HCT116 (cell line): ENCODE data around the gene SLC15A5. TPM values are rescaled to one million over a fixed set of nuclear protein-coding genes. Genes with fewer than 3 reads are reported as not detected.

ENCODE experiments used
- ATAC-seq: fragments of 200-7000 bp; cut with Tn5 transposase; 2 replicates; pipeline ENCODE4 v1.9.1; 2020; ENCODE audit warnings: mild to moderate bottlenecking, moderate library complexity
- BruUV-seq: library from RNA; stranded (reverse); fragments of 400-500 nt; replicated peaks from 2 replicates; lab custom pipeline; 2021; lab: Mats Ljungman, UMichigan
- CTCF ChIA-PET: fragments of 300-600 bp; sonication (Branson Sonifier 250); formaldehyde crosslinking; loops from one replicate; lab custom pipeline; 2021; ENCODE audit warnings: antibody characterized with exemption; lab: Charles Lee
- POLR2A ChIA-PET: fragments of 300-600, 350-600 bp; sonication (Branson Sonifier 250); formaldehyde crosslinking; loops from one replicate; lab custom pipeline; 2021; ENCODE audit warnings: antibody characterized with exemption; lab: Charles Lee
- RAD21 ChIA-PET, 2 experiments: fragments of 300-600 bp; sonication (Branson Sonifier 250); formaldehyde crosslinking; loops; one replicate each; lab custom pipeline; 2023; ENCODE audit warnings: low total read pairs in 2 of 2; ENCODE audit not compliant: uncharacterized antibody in 2 of 2, unreplicated experiment in 2 of 2, low non-redundant PET in 1 of 2; lab: Charles Lee
- DNase-seq: peaks from one replicate; pipeline ENCODE4 v3.0.0-alpha.2; 2010; ENCODE audit warnings: low read depth, low spot score
- H2AFZ ChIP-seq: fragments of 200-600 bp; shearing (Covaris generic), sonication (generic); 2 replicates; pipeline ENCODE4 v1.6.1; 2017; ENCODE audit warnings: low read depth, mixed run types, mixed read lengths, antibody characterized with exemption, low read length; ENCODE audit not compliant: poor library complexity, severe bottlenecking
- H3K27ac ChIP-seq: 2 replicates; pipeline ENCODE4 v1.5.1; 2012; ENCODE audit warnings: low read depth, low read length
- H3K27me3 ChIP-seq: fragments of 200-600 bp; sonication (generic); 2 replicates; pipeline ENCODE4 v1.6.1; 2016; ENCODE audit warnings: mixed run types, low read length, mixed read lengths; ENCODE audit not compliant: insufficient read depth
- H3K36me3 ChIP-seq, 2 experiments: fragments of 200-500 bp in 1 of 2; fragments of 200-600 bp in 1 of 2; sonication (Bioruptor generic) in 1 of 2; sonication (generic) in 1 of 2; 2 replicates each; pipeline versions ENCODE4 v1.5.1 to v1.6.1; 2014 to 2016; ENCODE audit warnings: low read length in 2 of 2, inconsistent platforms in 1 of 2, mixed read lengths in 1 of 2, mixed run types in 1 of 2; ENCODE audit not compliant: insufficient read depth in 2 of 2, control insufficient read depth in 1 of 2
- H3K4me1 ChIP-seq, 2 experiments: fragments of 200-600 bp in 1 of 2; sonication (generic) in 1 of 2; 2 replicates each; pipeline versions ENCODE4 v1.5.1 to v1.6.1; 2012 to 2017; ENCODE audit warnings: low read length in 2 of 2, inconsistent platforms in 1 of 2, mild to moderate bottlenecking in 1 of 2, mixed read lengths in 1 of 2, mixed run types in 1 of 2, moderate library complexity in 1 of 2; ENCODE audit not compliant: insufficient read depth in 2 of 2, control insufficient read depth in 1 of 2
- H3K4me2 ChIP-seq: fragments of 200-600 bp; sonication (generic); 2 replicates; pipeline ENCODE4 v1.6.1; 2017; ENCODE audit warnings: mixed run types, low read length, mixed read lengths
- H3K4me3 ChIP-seq, 2 experiments: fragments of 200-600 bp in 1 of 2; sonication (generic) in 1 of 2; replicated peaks in 1 of 2; 2 replicates each; pipeline ENCODE4 v1.5.1; 2011 to 2016; ENCODE audit warnings: low read length in 2 of 2, control low read depth in 1 of 2, low read depth in 1 of 2, mild to moderate bottlenecking in 1 of 2, mixed read lengths in 1 of 2, mixed run types in 1 of 2
- H3K79me2 ChIP-seq: fragments of 200-600 bp; sonication (generic); 2 replicates; pipeline ENCODE4 v1.6.1; 2017; ENCODE audit warnings: mild to moderate bottlenecking, mixed run types, low read length, moderate library complexity, mixed read lengths; ENCODE audit not compliant: insufficient read depth
- H3K9ac ChIP-seq: fragments of 200-600 bp; sonication (generic); 2 replicates; pipeline ENCODE4 v1.6.1; 2016; ENCODE audit warnings: low read length, mixed read lengths
- H3K9me2 ChIP-seq: fragments of 200-600 bp; sonication (generic), shearing (Covaris generic); 2 replicates; pipeline ENCODE4 v1.6.1; 2017; ENCODE audit warnings: mixed run types, mild to moderate bottlenecking, moderate library complexity; ENCODE audit not compliant: insufficient read depth
- H3K9me3 ChIP-seq, 2 experiments: fragments of 200-500 bp in 1 of 2; fragments of 200-600 bp in 1 of 2; sonication (Bioruptor generic) in 1 of 2; sonication (generic) in 1 of 2; 2 replicates each; pipeline ENCODE4 v1.6.1; 2014 to 2017; ENCODE audit warnings: low read length in 2 of 2, mixed read lengths in 2 of 2, inconsistent platforms in 1 of 2, low read depth in 1 of 2, mild to moderate bottlenecking in 1 of 2, mixed run types in 1 of 2, moderate library complexity in 1 of 2; ENCODE audit not compliant: control insufficient read depth in 1 of 2, insufficient read depth in 1 of 2
- H4K20me1 ChIP-seq: fragments of 200-600 bp; sonication (generic), shearing (Covaris generic); 2 replicates; pipeline ENCODE4 v1.6.1; 2017; ENCODE audit warnings: mixed run types, mild to moderate bottlenecking, moderate library complexity; ENCODE audit not compliant: insufficient read depth
- ATF3 ChIP-seq: IDR thresholded peaks from 2 replicates; pipeline ENCODE4 v1.6.1; 2012
- CBX3 ChIP-seq: IDR thresholded peaks from 2 replicates; pipeline ENCODE4 v1.6.1; 2012; ENCODE audit warnings: low read depth
- CEBPB ChIP-seq: IDR thresholded peaks from 2 replicates; pipeline ENCODE4 v1.6.1; 2012; ENCODE audit warnings: low read depth
- EGR1 ChIP-seq: IDR thresholded peaks from 2 replicates; pipeline ENCODE4 v1.6.1; 2012; ENCODE audit warnings: low read depth
- ELF1 ChIP-seq: IDR thresholded peaks from 2 replicates; pipeline ENCODE4 v1.6.1; 2012; ENCODE audit warnings: low read depth, borderline replicate concordance
- EZH2 ChIP-seq: fragments of 200-600 bp; sonication (generic); IDR thresholded peaks from 2 replicates; pipeline ENCODE4 v1.6.1; 2017; ENCODE audit warnings: antibody characterized with exemption, mixed run types
- EZH2phosphoT487 ChIP-seq: fragments of 200-600 bp; IDR thresholded peaks from 2 replicates; pipeline ENCODE4 v1.6.1; 2018; ENCODE audit warnings: antibody characterized with exemption, borderline replicate concordance
- JUND ChIP-seq: IDR thresholded peaks from 2 replicates; pipeline ENCODE4 v1.6.1; 2012
- POLR2A ChIP-seq: IDR thresholded peaks from 2 replicates; pipeline ENCODE4 v1.7.0; 2011; ENCODE audit warnings: borderline replicate concordance; ENCODE audit not compliant: insufficient read depth, insufficient read length; ENCODE audit errors: extremely low read depth
- RAD21 ChIP-seq: IDR thresholded peaks from 2 replicates; pipeline ENCODE4 v1.6.1; 2012; ENCODE audit warnings: low read depth, mild to moderate bottlenecking
- REST ChIP-seq: IDR thresholded peaks from 2 replicates; pipeline ENCODE4 v1.6.1; 2012; ENCODE audit warnings: low read depth
- SIN3A ChIP-seq: IDR thresholded peaks from 2 replicates; pipeline ENCODE4 v1.6.1; 2012; ENCODE audit warnings: low read depth
- SP1 ChIP-seq: IDR thresholded peaks from 2 replicates; pipeline ENCODE4 v1.6.1; 2012; ENCODE audit warnings: low read depth
- SRF ChIP-seq: IDR thresholded peaks from 2 replicates; pipeline ENCODE4 v1.6.1; 2012; ENCODE audit warnings: low read depth
- TCF7L2 ChIP-seq: IDR thresholded peaks from 2 replicates; pipeline ENCODE4 v1.7.0; 2011; ENCODE audit warnings: borderline replicate concordance, inconsistent platforms; ENCODE audit not compliant: insufficient read depth, insufficient read length; ENCODE audit errors: extremely low read depth
- YY1 ChIP-seq: IDR thresholded peaks from 2 replicates; pipeline ENCODE4 v1.6.1; 2011; ENCODE audit warnings: low read length, low read depth, moderate library complexity, mild to moderate bottlenecking; ENCODE audit not compliant: insufficient replicate concordance; ENCODE audit errors: extremely low read depth
- ZFX ChIP-seq: fragments of 450-650 bp; IDR thresholded peaks from 2 replicates; pipeline ENCODE4 v1.6.1; 2017
- ZNF274 ChIP-seq: fragments of 200-500 bp; sonication (Bioruptor generic); IDR thresholded peaks from 2 replicates; pipeline ENCODE4 v1.6.1; 2014; ENCODE audit warnings: mild to moderate bottlenecking, low read depth, low read length, inconsistent platforms
- intact Hi-C: fragments of 100-400 bp; cut with micrococcal nuclease; formaldehyde crosslinking; loops from 2 replicates; pipeline ENCODE4 v1.10.0; 2022
- total RNA-seq: library from RNA; stranded (reverse); gene quantifications from one replicate; pipeline ENCODE4 v1.2.1, GENCODE V29; 2021; ENCODE audit not compliant: unreplicated experiment

Gene SLC15A5
- total RNA-seq, 1 experiment from 2014 or later: not detected

GRCh38 chr12:16238661-16239060 lies 38.8 kb downstream of the SLC15A5 start:
- TF ChIP-seq ZNF274 (no peak), POLR2A (no peak), SIN3A (no peak)
- DNase-seq (no peak), ATAC-seq (no peak)
- Histone ChIP-seq H3K36me3 (no peaks in the 10 kb centered on the region), H4K20me1 (no peaks in the 10 kb centered on the region), H3K9me3 (no peaks in the 10 kb centered on the region), H3K4me1 (no peaks in the 10 kb centered on the region), H3K4me3 (no peak overlapping the region), H2AFZ (no peak overlapping the region), H3K4me2 (no peak overlapping the region), H3K9ac (no peak overlapping the region), H3K27ac (no peak overlapping the region), H3K27me3 (no peaks in the 10 kb centered on the region), H3K9me2 (no peaks in the 10 kb centered on the region), H3K79me2 (no peaks in the 10 kb centered on the region)
- POLR2A ChIA-PET: no interaction called here
- no TSS peak for BruUV-seq
- RAD21 ChIA-PET: no interaction called here
- intact Hi-C loops: no loop called here
- CTCF ChIA-PET: no interaction called here

- no peak overlapping the region for H3K4me3 ChIP-seq
- no peaks in the 10 kb centered on the region for H3K4me1 ChIP-seq
- BruUV-seq: no TSS peak
- H3K27ac ChIP-seq: no peak overlapping the region
- ChIA-PET CTCF (no interaction called here), RAD21 (no interaction called here), POLR2A (no interaction called here)
- H2AFZ ChIP-seq: no peak overlapping the region
- no peak overlapping the region for H3K9ac ChIP-seq
- H3K9me2 ChIP-seq: no peaks in the 10 kb centered on the region
- no peaks in the 10 kb centered on the region for H3K27me3 ChIP-seq
- no peaks in the 10 kb centered on the region for H3K79me2 ChIP-seq
- no peaks in the 10 kb centered on the region for H3K36me3 ChIP-seq
- TF ChIP-seq YY1: no peak
- no peak for TF ChIP-seq ATF3
- TF ChIP-seq SRF: no peak
- TF ChIP-seq TCF7L2: no peak
- no peak for TF ChIP-seq ZNF274
- TF ChIP-seq EZH2: no peak
- TF ChIP-seq SP1: no peak
- no peak for TF ChIP-seq RAD21
- no peak for TF ChIP-seq JUND
- TF ChIP-seq EGR1: no peak
- no peak for TF ChIP-seq REST
- no peak for TF ChIP-seq ELF1
- no peak for TF ChIP-seq EZH2phosphoT487
- TF ChIP-seq ZFX: no peak
- no peak for TF ChIP-seq POLR2A
- no peak for TF ChIP-seq CEBPB
- no peak for TF ChIP-seq CBX3
- intact Hi-C loops: no loop called here
- ATAC-seq: no peak
- H3K4me2 ChIP-seq: no peak overlapping the region
- no peaks in the 10 kb centered on the region for H3K9me3 ChIP-seq
- DNase-seq: no peak
- H4K20me1 ChIP-seq: no peaks in the 10 kb centered on the region
These were observed 47.8 kb downstream of the SLC15A5 start for GRCh38 chr12:16229676-16230075.
